Loucy (cell line): ENCODE results near the gene HIVEP2.

Experiments
- EZH2phosphoT487 ChIP-seq: fragments of 200-600 bp; IDR thresholded peaks from 2 replicates; pipeline ENCODE4 v1.6.1; 2018; ENCODE audit warnings: antibody characterized with exemption, mild to moderate bottlenecking, moderate library complexity, borderline replicate concordance
- TF ChIP-seq, protein P1 (sequence below): fragments of 200-600 bp; sonication (generic); conservative IDR thresholded peaks from 2 replicates; pipeline ENCODE4 v1.5.1; 2014; ENCODE audit warnings: mild to moderate bottlenecking, antibody characterized with exemption, low read length

DNA sequence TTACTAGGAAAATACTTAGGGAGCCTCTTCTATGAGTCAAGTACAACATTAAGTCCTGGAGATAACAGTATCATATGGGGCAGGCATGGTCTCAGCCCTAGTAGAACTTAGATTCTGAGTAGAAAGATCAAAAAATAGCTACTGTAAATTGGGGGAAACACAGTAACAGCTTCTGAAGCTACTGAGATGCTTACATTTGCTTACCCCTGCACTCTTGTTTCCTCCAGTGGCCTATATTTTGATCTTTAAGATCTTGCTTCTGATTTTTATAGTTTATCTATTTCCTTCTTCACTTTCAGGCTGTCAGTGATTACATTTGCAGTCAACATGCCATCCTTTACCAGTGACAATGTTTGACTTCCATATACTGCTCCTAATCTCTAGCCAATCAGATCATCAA is 35.3 kb downstream of the HIVEP2 start:
- TF ChIP-seq, protein P1, sequence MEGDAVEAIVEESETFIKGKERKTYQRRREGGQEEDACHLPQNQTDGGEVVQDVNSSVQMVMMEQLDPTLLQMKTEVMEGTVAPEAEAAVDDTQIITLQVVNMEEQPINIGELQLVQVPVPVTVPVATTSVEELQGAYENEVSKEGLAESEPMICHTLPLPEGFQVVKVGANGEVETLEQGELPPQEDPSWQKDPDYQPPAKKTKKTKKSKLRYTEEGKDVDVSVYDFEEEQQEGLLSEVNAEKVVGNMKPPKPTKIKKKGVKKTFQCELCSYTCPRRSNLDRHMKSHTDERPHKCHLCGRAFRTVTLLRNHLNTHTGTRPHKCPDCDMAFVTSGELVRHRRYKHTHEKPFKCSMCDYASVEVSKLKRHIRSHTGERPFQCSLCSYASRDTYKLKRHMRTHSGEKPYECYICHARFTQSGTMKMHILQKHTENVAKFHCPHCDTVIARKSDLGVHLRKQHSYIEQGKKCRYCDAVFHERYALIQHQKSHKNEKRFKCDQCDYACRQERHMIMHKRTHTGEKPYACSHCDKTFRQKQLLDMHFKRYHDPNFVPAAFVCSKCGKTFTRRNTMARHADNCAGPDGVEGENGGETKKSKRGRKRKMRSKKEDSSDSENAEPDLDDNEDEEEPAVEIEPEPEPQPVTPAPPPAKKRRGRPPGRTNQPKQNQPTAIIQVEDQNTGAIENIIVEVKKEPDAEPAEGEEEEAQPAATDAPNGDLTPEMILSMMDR = no peak
- no peak for TF ChIP-seq EZH2phosphoT487
